ENCODE measurements around the gene AKR1B15. TPM values are rescaled to one million over a fixed set of nuclear protein-coding genes. Genes with fewer than 3 reads are reported as not detected.

AKR1B15 gene
- total and polyA plus RNA-seq, 2 of the 4 experiments (the other 2 are of a cell fraction), result not detected

DNA sequence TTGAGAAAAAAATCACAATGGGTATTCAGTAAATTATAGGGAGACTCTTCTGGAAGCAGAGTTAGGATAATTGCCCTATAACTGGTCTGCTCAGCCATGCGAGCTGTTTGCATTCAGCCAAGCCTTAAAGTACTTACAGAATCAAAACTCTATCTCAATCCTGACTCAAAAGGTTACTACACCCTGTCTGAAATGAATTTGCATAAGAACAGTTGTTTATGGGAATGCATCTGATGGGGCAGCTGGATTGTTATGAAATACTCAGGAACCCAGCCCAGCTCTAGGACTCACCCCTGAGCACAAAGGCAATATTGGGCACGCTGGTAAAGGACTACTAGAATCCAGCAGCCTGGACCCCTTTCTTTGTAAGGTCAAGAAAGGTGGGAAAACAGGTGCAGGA, 38.8 kb downstream of the AKR1B15 start:
- Histone ChIP-seq H4K91ac (ENCODE audit: insufficient read depth, low read depth, low read length) (no peak overlapping the region), H3K23ac (ENCODE audit: low read depth, low read length) (no peak overlapping the region), H3K4me3 (ENCODE audit: insufficient read depth, low read depth, low read length) (no peak overlapping the region), H3K14ac (replicated peaks; ENCODE audit: low read depth, low read length) (no peak overlapping the region), H4K8ac (ENCODE audit: low read depth in 2 of 2, low read length in 2 of 2) (no peak overlapping the region), H3K27ac (ENCODE audit: insufficient read depth, low read length) (no peak overlapping the region), H2BK15ac (ENCODE audit: low read depth, low read length) (no peak overlapping the region), H3K36me3 (ENCODE audit: control insufficient read depth, insufficient read depth, low read length) (no peaks in the 10 kb centered on the region), H3K27me3 (ENCODE audit: control insufficient read depth, insufficient read depth, low read length) (peaks cover 5% of the 10 kb centered on the region; the same call in 1 of the 2 replicates), H3K4me2 (ENCODE audit: low read depth, low read length) (no peak overlapping the region), H3K9ac (ENCODE audit: low read depth, low read length) (no peak overlapping the region), H2AK9ac (replicated peaks; ENCODE audit: low read depth, low read length, poor library complexity) (no peak overlapping the region), H3K9me1 (ENCODE audit: insufficient read depth, low read length) (no peaks in the 10 kb centered on the region), H2BK120ac (ENCODE audit: low read depth, low read length) (no peak overlapping the region), H2AFZ (replicated peaks; ENCODE audit: low read length, poor library complexity) (no peak overlapping the region), H2BK5ac (ENCODE audit: low read depth, low read length, poor library complexity, severe bottlenecking) (no peak overlapping the region), H3K9me3 (ENCODE audit: control insufficient read depth, insufficient read depth, low read length) (0 out of 2 replicates have a peak, but pooled peaks cover 2% of the 10 kb centered on the region), H3K18ac (ENCODE audit: low read depth, low read length) (no peak overlapping the region), H4K5ac (ENCODE audit: low read depth, low read length) (no peak overlapping the region), H4K20me1 (ENCODE audit: insufficient read depth, low read length) (no peaks in the 10 kb centered on the region), H2BK20ac (ENCODE audit: low read depth, low read length) (no peak overlapping the region), H3K56ac (ENCODE audit: extremely low read depth, insufficient read depth, low read length) (no peak overlapping the region), H3K4me1 (ENCODE audit: control insufficient read depth, insufficient read depth, low read length) (no peaks in the 10 kb centered on the region), H2AK5ac (ENCODE audit: low read depth, low read length) (no peak overlapping the region), H3K79me1 (ENCODE audit: low read depth in 1 of 2, low read length in 2 of 2) (no peaks in the 10 kb centered on the region), H3K4ac (ENCODE audit: low read depth, low read length) (no peak overlapping the region)
- whole genome bisulfite sequencing, 2 experiments (ENCODE audit: extremely low coverage in 2 of 2, insufficient read length in 1 of 2), result no CpG with 5 or more reads among the region's 2 CpGs
- in situ Hi-C loops (cut with MboI; ENCODE audit: low sequenced_read_pairs), result no loop called here
- DNase-seq (no peak), ATAC-seq (ENCODE audit: low read depth) (no peak)
- CTCF ChIA-PET, result no interaction called here
- TF ChIP-seq MAZ (IDR thresholded peaks at IDR 0.05; ENCODE audit: borderline replicate concordance, low read depth, low read length), result no peak
- no peak for TF ChIP-seq RFX5 (IDR thresholded peaks at IDR 0.05; ENCODE audit: low read depth, low read length)
- no peak for TF ChIP-seq NFE2L2 (IDR thresholded peaks at IDR 0.05; ENCODE audit: low read depth, low read length)
- TF ChIP-seq ELK1 (IDR thresholded peaks at IDR 0.05; ENCODE audit: borderline replicate concordance, low read depth, low read length), result no peak
- no peak for TF ChIP-seq MXI1 (IDR thresholded peaks at IDR 0.05; ENCODE audit: borderline replicate concordance, low read depth, low read length)
- TF ChIP-seq CEBPB (IDR thresholded peaks at IDR 0.05; ENCODE audit: low read depth, low read length), result no peak
- no peak for TF ChIP-seq POLR2A (IDR thresholded peaks at IDR 0.05; ENCODE audit: low read depth, low read length)
- no peak for TF ChIP-seq CTCF (conservative IDR thresholded peaks at IDR 0.05; ENCODE audit: low read depth, low read length)
- TF ChIP-seq RCOR1 (IDR thresholded peaks at IDR 0.05; ENCODE audit: insufficient replicate concordance, low read length), result no peak
- no peak for TF ChIP-seq FOS (IDR thresholded peaks at IDR 0.05; ENCODE audit: low read depth, low read length)
- dilution Hi-C loops (cut with HindIII; ENCODE audit: low sequenced_read_pairs, unreplicated experiment), result no loop called here
- intact Hi-C loops (cut with micrococcal nuclease), result loop anchor here (5.0 kb wide), 1 partner anchor 210 kb away; no protein-coding TSS in a partner anchor
- POLR2A ChIA-PET (ENCODE audit: unreplicated experiment), result no interaction called here
- BruUV-seq (replicated peaks), result no TSS peak
